Measurements from ENCODE around the gene EPB41L5.
"Not testable (repeated sequence)": the region's sequence is repeated elsewhere in the genome, so short reads cannot be mapped to it uniquely, and the experiment has no call there.

Gene EPB41L5

DNA sequence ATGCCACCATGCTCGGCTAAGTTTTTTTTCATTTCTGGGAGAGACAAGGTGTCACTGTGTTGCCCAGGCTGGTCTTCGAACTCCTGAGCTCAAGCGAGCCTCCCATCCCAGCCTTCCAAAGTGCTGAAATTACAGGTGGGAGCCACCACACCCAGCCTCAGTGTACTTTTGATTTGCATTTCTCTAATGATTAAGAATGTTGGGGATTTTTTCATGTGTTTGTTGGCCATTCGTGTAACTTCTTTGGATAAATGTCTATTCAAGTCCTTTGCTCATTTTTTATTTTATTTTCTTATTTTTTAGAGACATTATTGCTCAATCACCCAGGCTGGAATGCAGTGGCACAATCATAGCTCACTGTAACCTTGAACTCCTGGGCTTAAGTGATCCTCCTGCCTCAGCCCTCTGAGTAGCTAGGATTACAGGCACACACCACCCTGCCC is 137.2 kb downstream of the EPB41L5 start:
- H3K9me3 Mint-ChIP-seq: peaks cover 14% of the 10 kb centered on the region
- no peak for DNase-seq (ENCODE audit: low spot score)
- no peak overlapping the region for H3K4me3 Mint-ChIP-seq
- no peaks in the 10 kb centered on the region for H3K36me3 Mint-ChIP-seq (ENCODE audit: low read depth)
- no peaks in the 10 kb centered on the region for H3K27me3 Mint-ChIP-seq (ENCODE audit: low read depth)
- H3K4me1 Mint-ChIP-seq (ENCODE audit: low read depth): no peaks in the 10 kb centered on the region
- H3K27ac Mint-ChIP-seq: no peak overlapping the region

DNA sequence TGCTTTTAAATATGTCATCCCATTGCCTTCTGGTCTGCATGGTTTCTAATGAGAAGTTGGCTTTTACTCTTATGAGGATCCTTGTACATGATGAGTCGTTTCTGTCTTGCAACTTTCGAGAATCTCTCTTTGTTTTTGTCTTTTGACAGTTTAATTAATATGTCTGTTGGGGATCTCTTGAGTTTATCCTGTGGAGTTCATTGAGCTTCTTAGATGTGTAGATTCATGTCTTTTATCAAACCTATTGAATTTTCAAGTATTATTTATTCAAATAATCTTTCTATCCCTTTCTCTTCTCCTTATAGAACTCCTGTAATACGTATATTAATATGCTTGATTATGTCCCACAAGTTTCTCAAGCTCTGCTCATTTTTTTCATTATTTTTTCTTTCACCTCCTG is 142.4 kb downstream of the EPB41L5 start:
- DNase-seq (ENCODE audit: low spot score): no peak
- Mint-ChIP-seq H3K4me3 (no peak overlapping the region), H3K9me3 (peaks cover 32% of the 10 kb centered on the region), H3K4me1 (ENCODE audit: low read depth) (no peaks in the 10 kb centered on the region), H3K36me3 (ENCODE audit: low read depth) (peaks cover 2% of the 10 kb centered on the region), H3K27ac (no peak overlapping the region), H3K27me3 (ENCODE audit: low read depth) (peaks cover 2% of the 10 kb centered on the region)

DNA sequence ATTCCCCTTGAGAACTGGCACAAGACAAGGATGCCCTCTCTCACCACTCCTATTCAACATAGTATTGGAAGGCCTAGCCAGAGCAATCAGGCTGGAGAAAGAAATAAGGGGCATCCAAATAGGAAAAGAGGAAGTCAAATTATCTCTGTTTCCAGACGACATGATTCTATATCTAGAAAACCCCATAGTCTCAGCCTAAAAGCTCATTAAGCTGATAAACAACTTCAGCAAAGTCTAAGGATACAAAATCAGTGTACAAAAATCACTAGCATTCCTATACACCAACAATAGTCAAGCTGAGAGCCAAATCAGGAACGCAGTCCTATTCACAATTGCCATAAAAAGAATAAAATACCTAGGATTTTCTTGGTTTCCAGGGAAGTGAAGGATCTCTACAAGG is 145.8 kb downstream of the EPB41L5 start:
- DNase-seq (ENCODE audit: low spot score); H3K36me3 Mint-ChIP-seq (ENCODE audit: low read depth); H3K4me1 Mint-ChIP-seq (ENCODE audit: low read depth); H3K4me3 Mint-ChIP-seq; H3K27me3 Mint-ChIP-seq (ENCODE audit: low read depth); H3K27ac Mint-ChIP-seq: not testable (repeated sequence)
- peaks cover 23% of the 10 kb centered on the region for H3K9me3 Mint-ChIP-seq

DNA sequence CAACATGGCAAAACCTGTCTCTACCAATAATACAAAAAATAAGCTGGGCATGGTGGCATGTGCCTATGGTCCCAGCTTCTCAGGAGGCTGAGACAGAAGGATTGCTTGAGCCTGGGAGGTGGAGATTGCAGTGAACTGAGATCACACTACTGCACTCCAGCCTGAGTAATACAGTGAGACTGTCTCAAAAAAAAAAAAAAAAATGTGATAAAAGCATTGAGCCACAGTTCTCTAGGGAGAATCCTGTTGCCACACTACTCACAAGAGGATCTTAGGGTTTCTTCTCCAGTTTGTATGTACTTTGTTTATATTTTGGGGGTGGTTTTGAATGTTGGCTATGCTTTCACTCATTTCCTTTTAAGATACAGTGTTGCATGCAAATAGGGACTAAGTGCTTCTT is 148.3 kb downstream of the EPB41L5 start:
- Mint-ChIP-seq H3K27ac (no peak overlapping the region), H3K4me1 (ENCODE audit: low read depth) (no peaks in the 10 kb centered on the region), H3K36me3 (ENCODE audit: low read depth) (peaks cover 2% of the 10 kb centered on the region)

DNA sequence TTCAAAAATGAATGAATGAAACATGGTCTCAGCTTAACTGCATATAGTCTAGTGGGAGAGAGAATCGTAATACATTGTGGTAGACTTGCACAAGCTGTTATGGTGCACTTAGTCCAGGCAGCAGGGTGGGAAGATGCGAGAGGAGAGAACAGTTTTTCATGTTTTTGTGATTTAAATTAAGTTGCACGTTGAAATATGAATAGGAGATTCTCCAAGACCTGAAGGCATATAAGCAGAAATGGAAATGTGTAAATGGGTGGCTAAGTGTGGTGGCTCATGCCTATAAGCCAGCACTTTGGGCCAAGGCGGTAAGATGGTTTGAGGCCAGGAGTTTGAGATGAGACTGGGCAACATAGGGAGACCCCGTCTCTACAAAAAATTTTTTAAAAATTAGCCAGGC is 149.8 kb downstream of the EPB41L5 start:
- Mint-ChIP-seq H3K27ac (no peak overlapping the region), H3K27me3 (ENCODE audit: low read depth) (peaks cover 5% of the 10 kb centered on the region), H3K4me3 (no peak overlapping the region), H3K36me3 (ENCODE audit: low read depth) (no peaks in the 10 kb centered on the region), H3K4me1 (ENCODE audit: low read depth) (no peaks in the 10 kb centered on the region), H3K9me3 (no peaks in the 10 kb centered on the region)
- DNase-seq (ENCODE audit: low spot score): no peak

More for the DNA sequence above, 148.3 kb downstream of the EPB41L5 start:
- no peak for DNase-seq (ENCODE audit: low spot score)
- Mint-ChIP-seq H3K4me3 (no peak overlapping the region), H3K27me3 (ENCODE audit: low read depth) (peaks cover 5% of the 10 kb centered on the region), H3K9me3 (peaks cover 10% of the 10 kb centered on the region)

DNA sequence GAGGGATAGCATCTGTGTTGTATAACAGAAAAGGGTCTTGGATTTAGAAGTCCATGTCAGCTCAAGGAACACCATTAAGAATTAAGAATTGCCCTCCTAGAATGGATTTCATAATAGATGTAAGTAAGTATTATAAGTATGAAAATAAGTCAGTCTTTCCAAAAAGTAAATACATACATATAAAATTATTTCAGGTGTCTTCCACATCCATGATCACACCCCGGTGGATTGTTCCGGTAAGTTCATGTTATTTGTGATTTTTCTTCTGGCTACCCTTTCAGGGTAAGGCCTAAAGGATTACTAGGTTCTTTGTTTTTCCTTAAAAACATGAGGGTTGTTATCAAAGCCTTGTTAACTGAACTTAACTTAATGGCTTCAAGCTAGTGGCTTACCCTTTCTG is 154.4 kb downstream of the EPB41L5 start:
- no peak overlapping the region for H3K4me3 Mint-ChIP-seq
- DNase-seq (ENCODE audit: low spot score): no peak
- peaks cover 4% of the 10 kb centered on the region for H3K9me3 Mint-ChIP-seq
- no peaks in the 10 kb centered on the region for H3K4me1 Mint-ChIP-seq (ENCODE audit: low read depth)
- H3K27me3 Mint-ChIP-seq (ENCODE audit: low read depth): peaks cover 3% of the 10 kb centered on the region
- peaks cover 11% of the 10 kb centered on the region for H3K36me3 Mint-ChIP-seq (ENCODE audit: low read depth)
- H3K27ac Mint-ChIP-seq: no peak overlapping the region

DNA sequence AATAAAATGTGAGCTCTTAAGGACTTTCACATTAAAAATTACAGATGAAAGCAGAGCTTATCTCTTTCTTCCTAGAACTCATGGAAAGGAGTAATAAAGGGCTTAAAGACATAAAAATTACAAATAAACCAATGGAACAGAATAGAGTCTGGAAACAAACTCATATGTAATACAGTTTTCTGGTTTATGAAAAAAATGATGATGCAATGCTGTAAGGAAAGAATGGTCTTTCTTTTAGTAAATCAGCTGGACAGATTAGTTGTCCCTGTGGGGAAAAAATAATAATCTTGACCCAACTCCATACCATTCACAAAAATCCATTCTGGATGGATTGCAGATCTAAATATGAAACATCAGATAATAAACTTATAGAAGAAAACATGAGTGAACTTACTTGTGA is 156.1 kb downstream of the EPB41L5 start:
- Mint-ChIP-seq H3K36me3 (ENCODE audit: low read depth) (peaks cover 11% of the 10 kb centered on the region), H3K27ac (no peak overlapping the region), H3K4me1 (ENCODE audit: low read depth) (no peaks in the 10 kb centered on the region), H3K27me3 (ENCODE audit: low read depth) (peaks cover 9% of the 10 kb centered on the region), H3K9me3 (peaks cover 4% of the 10 kb centered on the region), H3K4me3 (no peak overlapping the region)
- DNase-seq (ENCODE audit: low spot score): no peak

DNA sequence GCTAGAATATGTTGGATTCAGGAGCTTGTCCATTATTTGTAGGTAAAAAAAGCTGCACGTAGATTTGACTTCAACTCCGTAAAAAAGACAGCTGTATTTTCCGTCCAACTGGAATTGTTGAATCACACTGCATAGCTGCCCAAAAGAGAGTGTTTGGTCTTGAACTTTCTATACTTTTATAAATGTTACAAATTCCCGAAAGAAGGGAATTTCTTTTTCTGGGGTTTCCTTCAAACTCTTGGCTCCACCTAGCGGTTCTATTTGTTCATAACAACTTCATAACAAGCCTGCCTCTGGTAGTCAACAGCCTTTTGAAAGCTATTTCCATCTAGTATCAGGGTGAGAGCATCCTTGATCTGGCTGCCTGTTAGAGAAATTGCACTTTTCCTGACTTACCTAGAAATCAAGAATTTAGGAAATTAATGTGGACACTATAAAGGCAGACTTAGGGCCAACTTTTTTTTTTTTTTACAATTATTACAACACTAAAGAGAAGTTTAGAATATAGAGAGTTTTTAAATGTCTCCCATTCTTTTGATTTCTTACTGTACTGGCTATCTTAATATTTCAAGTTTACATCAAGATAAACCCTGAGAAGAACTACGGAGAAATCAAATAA is 162.2 kb downstream of the EPB41L5 start:
- H3K4me1 Mint-ChIP-seq (ENCODE audit: low read depth): peaks cover 37% of the 10 kb centered on the region
- no peak overlapping the region for H3K4me3 Mint-ChIP-seq
- peaks cover 6% of the 10 kb centered on the region for H3K27me3 Mint-ChIP-seq (ENCODE audit: low read depth)
- H3K36me3 Mint-ChIP-seq (ENCODE audit: low read depth): peaks cover 8% of the 10 kb centered on the region
- DNase-seq (ENCODE audit: low spot score): no peak
- H3K27ac Mint-ChIP-seq: peak overlapping the region; percentile 18
- no peaks in the 10 kb centered on the region for H3K9me3 Mint-ChIP-seq

DNA sequence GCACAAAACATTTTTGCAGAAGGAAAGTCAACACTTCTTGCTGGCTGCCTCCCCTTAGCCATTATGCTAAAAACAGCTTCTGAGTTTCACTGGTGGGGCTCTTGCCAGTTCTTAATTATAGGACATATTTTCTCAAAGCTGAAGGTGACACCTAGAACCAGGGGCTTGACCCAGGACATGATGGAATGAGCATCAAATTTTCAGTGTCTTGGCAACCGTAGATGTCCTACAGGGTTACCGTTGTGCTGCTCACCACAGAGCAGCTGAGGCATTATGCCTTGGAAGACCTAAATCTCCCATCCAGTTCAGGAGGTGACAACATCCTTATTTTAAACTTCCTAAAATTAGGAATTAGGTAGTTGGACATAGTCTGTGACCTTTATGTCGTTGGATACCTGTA is 163.6 kb downstream of the EPB41L5 start:
- Mint-ChIP-seq H3K36me3 (ENCODE audit: low read depth) (peaks cover 5% of the 10 kb centered on the region), H3K4me1 (ENCODE audit: low read depth) (peaks cover 39% of the 10 kb centered on the region), H3K27ac (peak overlapping the region; percentile 99), H3K4me3 (peak overlapping the region; percentile 99), H3K27me3 (ENCODE audit: low read depth) (peaks cover 6% of the 10 kb centered on the region), H3K9me3 (no peaks in the 10 kb centered on the region)
- DNase-seq (ENCODE audit: low spot score): no peak

DNA sequence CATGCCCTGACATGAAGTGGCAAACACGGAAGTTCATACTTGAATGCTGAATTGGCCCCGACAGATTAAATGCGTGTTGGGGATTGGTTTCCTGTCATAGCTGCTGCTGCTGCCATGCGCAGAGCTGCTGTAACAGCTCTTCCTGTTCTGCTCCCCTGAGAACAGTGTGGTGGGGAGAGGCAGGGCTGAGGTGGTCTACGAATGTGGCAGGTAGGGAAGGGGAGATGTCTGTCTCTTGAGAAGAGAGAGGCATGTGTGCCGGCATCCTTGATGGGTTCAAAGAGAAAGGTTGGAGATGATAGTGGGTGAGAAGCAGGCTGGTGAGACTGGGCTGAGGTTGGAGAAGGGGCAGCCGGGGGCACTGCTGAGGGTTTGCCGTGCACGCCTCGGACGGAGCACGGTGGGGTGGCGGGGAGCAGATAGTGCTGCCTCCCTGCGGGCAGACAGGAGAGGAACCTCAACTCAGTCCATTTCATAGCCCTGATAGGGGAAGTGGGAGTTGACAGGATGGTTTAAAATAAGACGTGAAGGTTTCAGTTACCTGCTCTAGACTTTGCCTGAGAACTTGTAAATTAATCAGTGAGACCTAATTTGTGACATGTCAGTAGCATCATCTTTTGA is 164.2 kb downstream of the EPB41L5 start:
- DNase-seq (ENCODE audit: low spot score): peak; percentile 70
- H3K27me3 Mint-ChIP-seq (ENCODE audit: low read depth): peaks cover 6% of the 10 kb centered on the region
- peaks cover 45% of the 10 kb centered on the region for H3K4me1 Mint-ChIP-seq (ENCODE audit: low read depth)
- H3K4me3 Mint-ChIP-seq: peak overlapping the region; percentile 99
- H3K9me3 Mint-ChIP-seq: no peaks in the 10 kb centered on the region
- peaks cover 5% of the 10 kb centered on the region for H3K36me3 Mint-ChIP-seq (ENCODE audit: low read depth)
- H3K27ac Mint-ChIP-seq: peak overlapping the region; percentile 99

DNA sequence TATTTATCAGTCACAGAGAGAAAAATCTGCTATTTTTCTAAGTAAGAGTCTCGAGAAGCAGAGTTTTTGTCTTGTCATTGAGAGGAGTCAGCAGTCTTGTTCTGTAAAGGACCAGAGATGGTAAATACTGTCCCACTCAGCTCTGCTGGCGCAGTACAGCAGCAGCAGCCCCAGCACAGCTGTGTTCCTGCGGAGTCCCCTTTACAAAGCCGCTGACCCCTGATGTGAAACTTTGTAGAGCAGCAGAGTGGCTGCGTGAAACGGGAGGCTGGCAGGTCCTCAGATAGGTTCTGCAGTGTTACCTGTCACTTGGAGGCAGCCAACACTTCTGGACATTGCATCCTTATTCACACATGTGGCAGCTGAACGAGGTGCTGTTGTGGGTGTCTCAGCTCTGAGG is 165.1 kb downstream of the EPB41L5 start:
- Mint-ChIP-seq H3K4me3 (peak overlapping the region; percentile 99), H3K27ac (peak overlapping the region; percentile 53), H3K36me3 (ENCODE audit: low read depth) (peaks cover 6% of the 10 kb centered on the region), H3K9me3 (no peaks in the 10 kb centered on the region), H3K27me3 (ENCODE audit: low read depth) (peaks cover 2% of the 10 kb centered on the region), H3K4me1 (ENCODE audit: low read depth) (peaks cover 48% of the 10 kb centered on the region)
- DNase-seq (ENCODE audit: low spot score): no peak

DNA sequence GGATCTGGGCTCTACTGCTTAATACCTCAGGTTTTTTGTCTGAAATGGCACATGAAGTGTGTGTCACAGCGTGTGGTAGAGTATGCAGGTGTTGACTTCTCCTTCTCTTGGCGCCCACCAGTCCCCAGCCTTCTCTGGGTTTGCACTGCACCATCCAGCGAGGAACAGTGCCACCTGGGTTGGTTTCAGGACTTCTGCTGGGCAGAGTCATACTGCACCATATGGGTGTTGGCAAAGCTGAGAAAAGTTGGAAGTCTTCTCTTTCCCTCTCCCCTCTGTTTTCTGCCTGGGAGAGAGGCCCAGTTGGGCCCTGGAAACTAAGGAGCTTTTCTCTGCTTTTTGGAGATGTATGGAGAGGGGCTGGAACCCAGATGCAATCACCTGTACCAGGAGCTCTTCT is 166.5 kb downstream of the EPB41L5 start:
- Mint-ChIP-seq H3K4me3 (peak overlapping the region; percentile 29), H3K4me1 (ENCODE audit: low read depth) (peaks cover 50% of the 10 kb centered on the region), H3K27me3 (ENCODE audit: low read depth) (no peaks in the 10 kb centered on the region), H3K36me3 (ENCODE audit: low read depth) (peaks cover 6% of the 10 kb centered on the region), H3K27ac (peak overlapping the region; percentile 73), H3K9me3 (no peaks in the 10 kb centered on the region)
- DNase-seq (ENCODE audit: low spot score): no peak

DNA sequence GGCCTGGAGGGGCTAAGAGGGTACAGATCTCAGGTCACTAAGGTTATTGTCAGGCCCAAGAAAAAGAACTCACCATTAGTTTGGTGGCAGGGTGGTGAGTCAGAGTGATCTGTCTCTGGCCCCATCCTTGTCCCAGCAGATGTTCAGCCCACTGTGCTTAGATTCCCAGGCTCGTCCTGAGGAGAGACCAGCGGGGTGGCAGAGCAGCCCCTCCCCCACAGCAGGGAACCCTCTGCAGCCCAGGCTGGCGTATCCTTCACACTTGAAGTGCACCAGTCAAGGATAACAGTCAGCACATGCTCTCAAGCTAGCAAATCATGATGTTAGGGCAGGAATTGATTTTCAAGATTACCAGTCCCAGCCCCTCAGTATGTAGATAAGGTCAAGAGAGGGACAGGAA is 167.2 kb downstream of the EPB41L5 start:
- Mint-ChIP-seq H3K27ac (no peak overlapping the region), H3K36me3 (ENCODE audit: low read depth) (peaks cover 6% of the 10 kb centered on the region), H3K4me3 (no peak overlapping the region), H3K9me3 (no peaks in the 10 kb centered on the region), H3K27me3 (ENCODE audit: low read depth) (no peaks in the 10 kb centered on the region), H3K4me1 (ENCODE audit: low read depth) (peaks cover 53% of the 10 kb centered on the region)
- DNase-seq (ENCODE audit: low spot score): no peak

DNA sequence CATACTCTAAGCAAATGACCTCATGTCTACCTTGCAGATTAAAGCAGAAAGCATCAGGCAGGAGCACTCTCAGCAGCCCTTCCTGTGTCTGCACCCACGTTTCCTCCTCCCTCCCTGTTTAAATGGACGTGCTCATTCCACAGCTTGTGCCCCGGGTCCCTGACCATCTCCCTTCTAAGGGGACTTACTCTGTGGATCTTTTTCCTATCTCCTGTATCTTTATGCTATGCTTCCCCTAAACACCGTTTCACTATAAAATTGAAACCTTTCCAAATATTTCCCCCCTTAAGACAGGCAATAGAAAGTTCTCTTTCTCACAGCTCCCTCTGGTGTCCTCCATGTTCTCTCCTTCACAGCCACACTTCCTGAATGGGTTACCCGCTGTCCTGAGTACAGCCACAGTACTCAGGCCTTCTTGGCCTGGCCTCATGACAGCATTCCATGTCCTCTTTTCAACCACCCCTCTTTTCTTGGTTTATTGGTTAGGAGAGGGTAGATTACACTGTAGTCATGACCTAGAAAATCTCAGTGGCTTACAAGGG is 169.2 kb downstream of the EPB41L5 start:
- Mint-ChIP-seq H3K27me3 (ENCODE audit: low read depth) (peaks cover 3% of the 10 kb centered on the region), H3K27ac (peak overlapping the region; percentile 42), H3K4me3 (peak overlapping the region; percentile 53), H3K36me3 (ENCODE audit: low read depth) (peaks cover 4% of the 10 kb centered on the region), H3K9me3 (no peaks in the 10 kb centered on the region), H3K4me1 (ENCODE audit: low read depth) (peaks cover 43% of the 10 kb centered on the region)
- DNase-seq (ENCODE audit: low spot score): no peak

All from T-helper 2 cell treated with Interferon-gamma antibody and Interleukin-4, amounts not matched to agents 5 μg/mL and 100 μg/mL, for 36 hours (primary cell).